Measurements from ENCODE around the gene FIGN.

Gene FIGN, protein sequence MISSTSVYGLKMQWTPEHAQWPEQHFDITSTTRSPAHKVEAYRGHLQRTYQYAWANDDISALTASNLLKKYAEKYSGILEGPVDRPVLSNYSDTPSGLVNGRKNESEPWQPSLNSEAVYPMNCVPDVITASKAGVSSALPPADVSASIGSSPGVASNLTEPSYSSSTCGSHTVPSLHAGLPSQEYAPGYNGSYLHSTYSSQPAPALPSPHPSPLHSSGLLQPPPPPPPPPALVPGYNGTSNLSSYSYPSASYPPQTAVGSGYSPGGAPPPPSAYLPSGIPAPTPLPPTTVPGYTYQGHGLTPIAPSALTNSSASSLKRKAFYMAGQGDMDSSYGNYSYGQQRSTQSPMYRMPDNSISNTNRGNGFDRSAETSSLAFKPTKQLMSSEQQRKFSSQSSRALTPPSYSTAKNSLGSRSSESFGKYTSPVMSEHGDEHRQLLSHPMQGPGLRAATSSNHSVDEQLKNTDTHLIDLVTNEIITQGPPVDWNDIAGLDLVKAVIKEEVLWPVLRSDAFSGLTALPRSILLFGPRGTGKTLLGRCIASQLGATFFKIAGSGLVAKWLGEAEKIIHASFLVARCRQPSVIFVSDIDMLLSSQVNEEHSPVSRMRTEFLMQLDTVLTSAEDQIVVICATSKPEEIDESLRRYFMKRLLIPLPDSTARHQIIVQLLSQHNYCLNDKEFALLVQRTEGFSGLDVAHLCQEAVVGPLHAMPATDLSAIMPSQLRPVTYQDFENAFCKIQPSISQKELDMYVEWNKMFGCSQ

DNA sequence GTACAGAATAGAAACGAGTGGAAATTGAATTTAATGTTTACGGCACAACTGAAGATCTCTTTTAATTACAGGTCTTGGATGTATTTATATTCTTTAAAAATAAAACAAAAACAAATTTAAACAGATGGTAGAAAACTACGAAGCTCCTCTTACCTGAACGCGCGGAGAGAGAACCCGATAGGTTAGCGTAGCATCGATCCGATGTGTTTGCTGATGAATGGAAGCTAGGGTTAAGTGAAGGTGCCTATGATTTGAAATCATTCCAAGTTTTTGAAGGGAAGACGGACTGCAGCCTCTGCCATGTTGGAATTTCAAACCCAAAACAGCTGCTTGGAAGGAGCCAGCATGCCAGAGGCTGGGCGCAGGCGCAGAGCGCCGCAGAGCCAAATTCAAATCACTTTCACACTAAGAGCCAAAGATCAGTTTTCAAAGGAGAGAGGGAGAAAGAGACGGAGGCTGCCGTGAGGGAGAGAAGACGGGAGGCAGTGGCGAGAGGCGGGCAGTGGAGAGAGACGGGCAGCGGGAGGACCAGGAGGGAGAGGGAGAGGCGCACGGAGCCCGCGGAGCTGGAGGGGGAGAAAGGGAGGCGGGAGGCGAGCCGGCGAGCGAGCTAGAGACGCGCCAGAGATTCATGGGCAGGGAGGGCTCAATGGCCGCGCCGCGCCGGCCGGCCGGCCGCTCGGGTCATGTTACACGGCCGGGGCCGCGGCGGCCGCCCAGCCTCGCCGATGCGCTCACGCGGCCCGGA, at the start of gene FIGN:
FIGN (minus strand) TSS at position 324 of the 748 bp plus-strand sequence. CDS start 1,081 bp downstream, outside the sequence.
- peak; percentile 44 for DNase-seq

- DNase-seq: no peak
Observed at GRCh38 chr2:163785162-163785561, 49.4 kb upstream of the FIGN start.

DNA sequence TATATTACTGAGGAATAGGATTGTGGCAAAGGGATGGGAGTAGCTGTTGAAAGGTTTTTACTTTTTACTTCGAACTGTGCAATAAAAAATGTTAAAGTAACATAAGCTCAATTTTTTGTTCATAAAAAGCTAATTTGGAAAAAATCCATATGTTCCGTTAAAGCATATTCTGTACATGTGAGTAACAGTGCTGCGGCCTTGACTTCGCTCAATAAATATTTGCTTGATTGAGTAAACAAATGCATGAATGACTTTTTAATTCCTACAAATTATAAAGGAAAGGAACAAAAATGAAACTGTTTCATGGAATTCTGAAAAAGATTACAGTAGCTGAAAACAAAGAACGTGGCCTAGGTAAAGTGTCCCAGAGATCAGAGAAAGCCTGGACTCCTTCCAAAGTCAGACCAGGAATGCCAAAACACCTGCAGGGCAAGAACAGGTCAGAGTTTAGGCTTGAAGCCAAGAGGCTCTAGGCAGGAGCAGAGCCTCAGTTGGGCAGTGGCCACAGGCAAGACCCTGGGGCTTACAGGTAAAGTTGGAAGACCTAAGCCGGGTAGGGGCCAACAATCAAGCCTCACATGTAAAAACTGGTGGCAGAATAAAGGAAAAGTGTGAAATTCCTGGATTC, 44.3 kb upstream of the FIGN start:
- no peak for DNase-seq

GRCh38 chr2:163778045-163778781, 42.4 kb upstream of the FIGN start:
- DNase-seq: no peak

DNA sequence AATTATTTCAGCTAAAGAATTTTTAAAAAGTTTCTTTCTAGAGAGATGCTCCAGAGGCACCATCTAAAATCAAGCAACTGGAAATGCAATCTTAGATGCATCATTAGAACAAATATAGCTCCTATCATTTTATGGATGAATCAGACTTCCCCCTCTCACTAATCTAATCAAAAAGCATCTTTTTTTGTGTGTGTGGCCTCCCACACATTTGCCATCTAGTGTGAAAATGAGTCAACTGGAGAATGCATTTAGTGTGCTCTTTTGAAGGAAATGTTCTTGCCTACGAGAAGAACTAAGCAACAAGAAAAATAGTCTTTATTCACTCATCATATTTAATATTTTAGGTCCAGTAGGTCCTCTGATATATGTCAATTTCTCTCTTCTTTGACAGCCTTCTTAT, 39.5 kb upstream of the FIGN start:
- DNase-seq: no peak

DNA sequence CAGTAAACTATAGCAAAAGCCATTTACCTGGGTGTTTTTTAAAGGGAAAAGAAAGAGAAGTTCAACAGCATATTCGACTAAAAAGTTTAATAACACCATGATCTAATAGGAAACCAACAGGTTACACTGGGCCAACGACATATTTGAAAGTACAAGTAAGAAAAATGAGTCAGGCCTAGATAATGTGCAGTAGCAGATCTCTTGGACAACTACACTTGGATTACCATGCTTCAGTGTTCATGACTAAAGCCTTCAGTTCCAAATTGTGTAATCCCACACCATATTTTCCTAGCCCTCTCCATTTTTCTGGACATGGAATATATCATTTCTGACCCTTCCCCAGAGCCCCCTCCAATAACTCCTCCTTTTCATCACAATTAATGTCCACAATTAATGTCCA, 39.1 kb upstream of the FIGN start:
- DNase-seq: no peak

- DNase-seq: no peak
Observed at GRCh38 chr2:163773276-163773675, 37.5 kb upstream of the FIGN start.

DNA sequence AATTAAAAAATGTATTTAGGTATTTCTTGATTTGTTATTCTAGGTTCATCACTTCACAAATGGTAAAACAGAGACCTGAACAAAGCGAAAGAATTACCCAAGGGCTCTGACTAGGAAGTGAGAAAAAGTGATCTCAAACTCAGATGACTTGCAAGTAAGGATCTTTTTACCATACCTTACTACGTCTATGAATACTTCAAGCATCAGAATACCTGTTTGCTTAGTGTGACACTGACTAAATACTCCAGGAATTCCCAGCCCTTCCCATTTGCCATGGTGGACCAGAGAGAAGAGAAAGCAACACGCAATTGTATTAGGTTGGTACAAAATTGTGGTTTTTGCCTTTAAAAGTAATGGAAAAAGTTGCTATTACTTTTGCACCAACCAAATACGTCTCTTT, 35.8 kb upstream of the FIGN start:
- no peak for DNase-seq

- no peak for DNase-seq
Observed at GRCh38 chr2:163768881-163769695, 33.3 kb upstream of the FIGN start.

GRCh38 chr2:163767097-163767496, 31.3 kb upstream of the FIGN start:
- no peak for DNase-seq

- DNase-seq: no peak
Observed at GRCh38 chr2:163764566-163764965, 28.8 kb upstream of the FIGN start.

DNA sequence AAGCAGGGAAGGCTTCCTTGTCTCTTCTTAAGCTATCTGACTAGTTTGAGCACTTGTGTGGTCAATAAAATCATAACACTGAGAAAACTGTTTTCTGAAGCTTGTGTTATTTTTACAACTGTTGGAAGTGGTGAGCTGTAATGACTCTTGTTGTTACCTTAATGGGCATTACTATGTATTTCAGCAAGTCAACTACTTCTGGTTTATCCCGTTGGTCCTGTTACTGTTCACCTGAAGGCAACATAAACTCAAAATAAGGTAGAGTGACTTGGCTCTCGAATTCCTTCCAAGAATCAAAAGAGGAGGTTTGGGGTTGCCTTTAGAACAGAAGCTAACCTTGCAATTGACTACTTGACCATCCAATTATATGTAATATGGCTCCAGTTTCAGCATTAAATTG, 23.2 kb upstream of the FIGN start:
- no peak for DNase-seq

GRCh38 chr2:163757814-163758213, 22.0 kb upstream of the FIGN start:
- DNase-seq: no peak

DNA sequence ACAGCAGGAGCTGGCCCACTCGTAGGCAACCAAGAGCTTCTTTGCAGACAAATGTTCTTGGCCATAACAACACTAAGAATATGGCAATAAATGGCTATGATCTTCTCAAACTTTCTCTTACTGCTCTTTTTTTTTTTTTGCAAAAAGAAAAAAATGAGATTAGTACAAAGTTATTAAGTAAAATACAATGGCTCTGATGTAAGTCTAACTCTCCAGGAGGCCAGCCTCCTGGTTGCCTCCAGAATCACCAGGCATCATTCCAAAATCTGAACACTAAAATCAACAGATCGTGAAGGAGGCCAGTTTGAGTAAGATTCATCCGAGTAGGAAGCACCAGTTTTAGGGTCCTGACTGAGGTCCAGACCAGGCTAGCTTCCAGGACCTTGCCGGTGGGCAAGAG, 20.8 kb upstream of the FIGN start:
- DNase-seq: no peak

DNA sequence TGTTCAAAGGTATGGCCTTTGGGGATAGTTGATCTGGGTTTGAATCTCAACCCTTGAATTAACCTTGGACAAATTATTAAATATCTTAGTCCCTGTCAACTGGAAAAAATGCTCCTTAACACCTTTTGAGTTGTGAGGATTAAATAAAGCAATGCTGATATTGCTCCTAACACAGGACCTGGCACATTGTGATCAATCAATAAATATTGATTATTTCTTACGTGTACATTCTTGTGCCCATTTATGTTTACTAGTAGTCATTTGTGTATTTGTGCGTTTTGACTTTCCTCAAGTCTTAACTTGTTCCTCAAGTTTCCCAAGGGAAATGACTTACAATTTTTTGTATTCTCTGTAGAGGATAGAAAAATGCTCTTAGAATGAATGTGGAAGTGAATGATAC, 19.6 kb upstream of the FIGN start:
- no peak for DNase-seq

- DNase-seq: no peak
Observed at GRCh38 chr2:163753726-163754125, 17.9 kb upstream of the FIGN start.

DNA sequence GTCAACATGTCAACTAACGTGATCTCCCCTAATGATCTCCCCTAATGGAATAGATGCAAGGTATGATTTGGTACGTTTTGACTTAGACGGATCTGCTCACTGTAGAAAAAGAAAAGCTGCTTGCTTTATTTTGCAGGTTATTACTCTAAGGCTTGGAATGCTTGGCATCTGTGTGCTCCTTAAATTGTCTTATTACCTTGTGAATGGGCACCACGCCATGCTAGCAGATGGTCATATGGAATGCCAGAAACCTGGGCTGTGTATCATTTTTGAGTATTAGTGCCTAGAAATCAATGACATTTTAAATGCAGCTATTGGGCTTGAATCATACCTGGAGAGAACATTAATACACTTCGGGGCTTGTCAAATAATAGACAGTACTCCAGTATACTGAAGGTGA, 16.5 kb upstream of the FIGN start:
- no peak for DNase-seq

DNA sequence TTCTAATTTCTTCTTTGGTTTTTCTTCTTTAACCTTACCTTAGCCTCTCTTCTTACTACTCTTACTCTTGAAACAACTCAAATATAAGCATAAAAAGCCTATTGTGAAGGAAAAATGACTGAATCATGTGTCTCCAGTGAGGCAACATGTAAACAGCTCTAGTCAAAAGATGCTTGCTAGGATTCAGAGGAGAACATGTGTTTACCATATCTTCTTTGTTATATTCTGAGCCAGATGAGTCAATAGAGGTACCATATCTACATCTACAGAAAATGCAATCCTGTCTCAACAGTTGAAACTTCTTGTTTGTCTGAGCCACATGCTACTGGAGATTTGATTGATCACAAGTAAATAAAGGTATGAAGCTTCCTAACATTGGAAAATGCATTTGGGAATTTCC, 15.9 kb upstream of the FIGN start:
- DNase-seq: no peak

- DNase-seq: no peak
Observed at GRCh38 chr2:163748420-163748819, 12.6 kb upstream of the FIGN start.

- no peak for DNase-seq
Observed at GRCh38 chr2:163741435-163741834, 5.6 kb upstream of the FIGN start.

- no peak for DNase-seq
Observed at GRCh38 chr2:163737563-163737962, 1.8 kb upstream of the FIGN start.

DNA sequence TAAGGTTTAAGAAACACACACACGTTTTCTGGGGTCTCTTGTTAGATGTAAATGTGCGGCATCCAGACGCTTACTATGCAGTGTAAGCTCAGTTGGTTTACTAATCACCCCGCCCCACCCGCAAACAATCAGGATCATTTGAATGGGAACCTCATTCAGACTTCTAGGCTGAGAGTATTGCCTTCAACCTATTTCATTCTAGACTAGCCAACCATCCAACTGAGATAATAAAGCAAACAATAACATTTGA, 1.3 kb upstream of the FIGN start:
- no peak for DNase-seq

Measured in NCI-H510A (cell line).